ENCODE data around the gene TENM4.

- TF ChIP-seq CTCF (IDR thresholded peaks at IDR 0.05) (no peak), POLR2A (IDR thresholded peaks at IDR 0.05) (no peak)
Observed at GRCh38 chr11:79199729-79200354, 241.0 kb downstream of the TENM4 start.
